ENCODE results near the gene TNFAIP2. TPM values are rescaled to one million over a fixed set of nuclear protein-coding genes. Genes with fewer than 3 reads are reported as not detected.

The TNFAIP2 gene
- total RNA-seq, 1 experiment from 2014 or later = 9.4 TPM

DNA sequence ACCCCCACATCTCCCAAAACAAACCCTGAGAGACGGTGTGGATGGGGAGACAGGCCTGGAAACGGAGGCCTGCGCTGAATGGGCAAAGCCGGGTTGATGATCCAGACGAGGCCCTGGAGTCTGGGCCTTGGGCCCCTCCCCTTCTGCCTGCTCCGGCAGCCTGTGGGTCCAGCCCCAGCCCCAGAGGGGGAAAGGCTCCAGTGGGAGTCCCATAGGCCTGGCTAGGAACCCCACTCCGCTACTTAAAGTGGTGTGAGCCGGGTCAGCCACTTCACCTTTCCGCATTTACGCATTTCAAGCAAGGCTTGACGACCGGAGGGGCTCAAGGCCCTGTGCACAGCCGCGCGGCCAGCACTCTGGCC is 695 bp upstream of the TNFAIP2 start:
- no peak for DNase-seq (ENCODE audit: low read depth)

DNA sequence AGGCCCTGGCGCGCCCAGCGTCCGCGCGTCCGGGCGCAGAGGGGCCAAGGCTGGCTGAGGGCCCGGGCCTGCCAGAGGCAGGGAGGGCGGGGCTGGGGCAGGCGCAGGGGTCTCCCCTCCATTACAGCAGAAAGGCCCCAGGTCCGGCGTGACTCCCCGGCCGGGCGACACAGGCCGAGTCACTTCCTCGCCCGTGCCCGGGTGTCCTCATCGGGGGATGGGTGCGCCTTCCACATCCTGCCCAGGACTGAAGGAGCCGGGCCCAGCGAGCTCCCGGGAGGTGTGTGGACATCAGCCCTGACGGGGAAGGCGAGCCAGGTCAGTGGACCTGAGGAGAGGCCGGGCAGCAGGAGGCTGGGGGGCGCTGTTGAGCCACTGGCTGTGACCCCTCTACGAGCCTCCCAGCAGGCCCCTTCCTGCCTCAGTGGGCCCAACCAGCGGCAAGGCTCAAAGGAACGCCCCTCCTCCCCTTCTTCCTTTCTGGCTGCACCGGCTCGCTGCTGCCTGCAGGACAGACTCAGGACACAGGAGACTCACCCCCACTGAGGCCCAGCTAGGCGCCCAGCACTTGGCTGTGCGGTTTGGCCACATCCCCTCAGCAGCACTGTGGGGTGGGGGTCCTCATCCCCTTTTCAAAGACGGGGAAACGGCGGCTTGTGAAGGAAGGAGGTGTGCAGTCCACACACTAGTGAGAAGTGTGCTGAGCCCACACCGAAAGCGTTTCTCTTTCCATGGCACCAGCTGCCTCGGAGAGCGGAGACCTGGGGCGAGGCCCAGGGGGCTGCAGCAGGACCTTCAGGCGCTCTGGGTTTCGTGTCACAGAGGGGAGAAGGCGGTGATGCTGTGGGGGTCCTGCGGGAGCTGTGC is 606 bp downstream of the TNFAIP2 start:
- DNase-seq (ENCODE audit: low read depth) = no peak

DNA sequence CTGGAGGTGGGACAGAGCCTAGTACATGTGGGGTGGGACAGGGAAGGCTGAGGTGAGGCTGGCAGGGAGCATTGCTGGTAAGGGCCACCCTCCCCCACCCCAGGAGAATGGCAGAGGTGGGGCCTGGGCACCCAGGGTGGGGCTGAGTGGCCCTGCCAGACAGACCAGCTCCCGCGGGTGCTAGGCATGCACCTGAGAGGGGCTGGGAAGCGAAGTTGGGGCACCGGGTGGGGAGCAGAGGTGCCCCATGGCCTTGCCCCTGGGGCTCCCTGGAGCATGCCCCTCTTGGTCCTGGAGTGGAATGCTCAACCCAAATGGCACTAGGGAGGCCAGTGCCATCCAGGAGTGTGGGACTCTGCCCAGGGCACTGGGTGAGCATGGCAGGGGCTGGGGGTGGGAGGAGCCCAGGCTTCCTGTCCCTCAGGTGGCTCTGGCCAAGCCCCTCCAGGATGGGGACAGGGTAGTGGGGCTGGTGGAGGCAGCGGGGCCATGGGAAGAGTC is 1.3 kb downstream of the TNFAIP2 start:
- no peak for DNase-seq (ENCODE audit: low read depth)

DNA sequence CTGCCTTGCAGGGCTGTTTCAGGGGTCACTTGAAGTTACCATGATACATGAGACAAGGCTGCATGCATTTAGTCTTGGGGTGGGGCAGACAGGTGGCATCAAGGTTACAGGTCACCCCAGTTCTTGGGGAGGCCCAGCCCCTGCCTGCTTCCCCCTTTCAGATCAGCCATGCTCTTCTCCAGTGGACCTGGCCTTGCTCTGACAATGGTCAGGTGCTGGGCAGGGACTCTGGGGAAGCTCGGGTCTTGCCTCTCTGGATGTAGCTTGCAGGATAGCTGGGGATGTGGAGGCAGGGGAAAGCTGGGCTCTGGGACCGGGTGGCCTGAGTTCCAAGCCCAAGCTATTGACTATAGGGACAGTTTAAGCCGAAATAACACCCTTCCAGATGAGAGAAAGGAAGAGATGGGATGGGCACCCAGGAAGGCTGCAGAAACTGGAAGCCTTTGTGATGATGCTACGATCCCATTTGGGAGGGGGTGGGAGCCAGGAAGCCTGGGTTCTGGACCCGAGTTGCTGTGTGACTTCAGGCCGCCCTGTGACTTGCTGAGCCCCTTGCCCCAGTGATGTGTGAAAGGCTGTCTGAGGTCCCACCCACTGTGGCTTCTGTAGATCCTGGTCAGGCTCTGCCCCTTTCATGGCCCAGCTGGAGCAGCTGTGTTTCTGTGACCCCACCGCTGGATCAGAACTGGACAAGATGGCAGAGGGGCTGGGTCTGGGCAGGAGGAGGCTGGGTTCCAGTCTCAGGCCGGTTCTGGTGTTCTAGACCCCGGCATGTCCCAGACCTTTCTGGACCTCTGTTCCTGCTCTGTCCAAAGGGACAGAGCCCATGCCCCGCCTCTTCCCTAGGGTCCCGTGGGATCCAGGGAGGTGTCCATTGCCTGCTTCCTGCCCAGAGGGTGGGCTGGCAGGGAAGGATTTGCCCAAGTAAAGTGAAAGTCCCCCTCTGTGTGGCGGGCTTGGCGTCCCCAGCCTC is 2.1 kb downstream of the TNFAIP2 start:
- no peak for DNase-seq (ENCODE audit: low read depth)

DNA sequence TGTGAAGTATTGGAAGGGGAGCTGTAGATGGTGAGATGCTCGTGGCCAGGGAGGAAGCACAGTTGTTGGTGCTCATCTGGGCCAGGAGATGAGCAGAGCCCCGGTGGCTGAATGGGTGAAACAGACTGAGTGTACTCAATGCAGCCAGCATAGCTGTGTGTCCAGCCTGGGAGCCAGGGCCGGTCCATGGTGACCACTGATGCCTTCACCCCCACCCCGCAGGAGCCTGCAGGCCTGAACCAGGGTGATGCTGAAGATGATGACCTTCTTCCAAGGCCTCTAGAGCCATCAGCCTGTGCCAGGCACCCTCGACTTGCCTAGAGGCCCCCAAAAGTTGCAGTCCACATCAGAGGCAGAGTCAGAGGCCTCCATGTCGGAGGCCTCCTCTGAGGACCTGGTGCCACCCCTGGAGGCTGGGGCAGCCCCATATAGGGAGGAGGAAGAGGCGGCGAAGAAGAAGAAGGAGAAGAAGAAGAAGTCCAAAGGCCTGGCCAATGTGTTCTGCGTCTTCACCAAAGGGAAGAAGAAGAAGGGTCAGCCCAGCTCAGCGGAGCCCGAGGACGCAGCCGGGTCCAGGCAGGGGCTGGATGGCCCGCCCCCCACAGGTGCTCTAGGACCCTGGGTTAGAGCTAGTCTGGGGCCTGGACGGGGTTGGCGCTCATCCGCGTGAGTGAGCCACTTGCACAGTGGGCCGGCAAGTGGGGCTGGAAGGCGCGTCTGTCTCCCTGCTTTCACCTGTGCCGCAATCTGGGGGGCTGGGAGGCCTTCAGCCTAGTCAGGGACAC is 3.0 kb downstream of the TNFAIP2 start:
- DNase-seq (ENCODE audit: low read depth) = no peak

DNA sequence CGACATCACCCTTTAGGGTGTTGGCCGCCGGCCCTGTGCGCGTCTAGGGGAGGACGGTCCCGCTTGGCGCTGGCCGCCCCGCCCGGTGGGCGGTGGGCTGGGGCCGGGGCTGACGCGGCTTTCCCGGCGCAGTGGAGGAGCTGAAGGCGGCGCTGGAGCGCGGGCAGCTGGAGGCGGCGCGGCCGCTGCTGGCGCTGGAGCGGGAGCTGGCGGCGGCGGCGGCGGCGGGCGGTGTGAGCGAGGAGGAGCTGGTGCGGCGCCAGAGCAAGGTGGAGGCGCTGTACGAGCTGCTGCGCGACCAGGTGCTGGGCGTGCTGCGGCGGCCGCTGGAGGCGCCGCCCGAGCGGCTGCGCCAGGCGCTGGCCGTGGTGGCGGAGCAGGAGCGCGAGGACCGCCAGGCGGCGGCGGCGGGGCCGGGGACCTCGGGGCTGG is 3.6 kb downstream of the TNFAIP2 start:
- no peak for DNase-seq (ENCODE audit: low read depth)

DNA sequence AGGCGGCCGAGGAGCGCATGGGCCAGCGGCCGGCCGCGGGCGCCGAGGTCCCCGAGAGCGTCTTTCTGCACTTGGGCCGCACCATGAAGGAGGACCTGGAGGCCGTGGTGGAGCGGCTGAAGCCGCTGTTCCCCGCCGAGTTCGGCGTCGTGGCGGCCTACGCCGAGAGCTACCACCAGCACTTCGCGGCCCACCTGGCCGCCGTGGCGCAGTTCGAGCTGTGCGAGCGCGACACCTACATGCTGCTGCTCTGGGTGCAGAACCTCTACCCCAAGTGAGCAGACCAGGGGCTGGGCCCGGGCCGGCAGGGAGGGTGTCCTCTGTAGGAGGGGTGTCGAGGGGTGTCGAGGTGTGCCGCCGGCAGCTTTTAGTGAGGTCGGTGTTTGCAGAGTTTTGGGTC is 4.1 kb downstream of the TNFAIP2 start:
- no peak for DNase-seq (ENCODE audit: low read depth)

DNA sequence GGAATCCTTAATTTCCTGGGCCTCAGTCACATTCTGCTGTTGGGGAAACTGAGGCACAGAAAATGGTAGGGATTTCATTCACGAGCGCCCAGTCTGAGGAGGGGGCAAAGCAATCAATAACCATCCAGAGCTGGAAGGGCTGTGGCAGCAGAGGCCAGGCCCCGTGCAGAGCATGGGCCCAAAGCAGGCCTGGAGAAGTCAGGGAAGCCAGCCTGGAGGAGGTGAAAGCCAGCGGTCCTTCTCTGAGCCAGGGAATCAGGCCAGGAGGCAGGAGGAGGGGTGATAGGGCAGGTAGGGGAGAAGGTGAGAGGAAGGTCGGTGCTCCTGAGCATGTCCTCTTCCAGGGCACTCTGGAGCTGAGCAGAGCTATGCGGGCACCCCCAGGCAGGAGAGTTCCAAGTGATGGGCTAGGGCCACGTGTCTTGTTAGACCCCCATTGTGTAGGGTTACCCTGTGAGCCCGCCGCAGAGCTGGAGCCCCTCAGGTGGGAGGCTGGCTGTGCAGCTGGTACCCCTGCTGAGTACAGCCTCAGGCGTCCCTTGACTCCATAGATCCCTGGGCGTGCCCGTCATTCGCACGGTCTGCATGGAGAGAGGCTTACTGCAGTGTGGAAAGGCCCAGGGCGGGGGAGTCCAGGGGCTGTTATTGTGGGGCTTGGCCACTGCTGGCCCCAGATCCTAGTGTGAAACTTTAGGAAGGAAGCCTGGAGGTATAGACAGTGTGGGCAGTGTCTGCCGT is 4.8 kb downstream of the TNFAIP2 start:
- no peak for DNase-seq (ENCODE audit: low read depth)

DNA sequence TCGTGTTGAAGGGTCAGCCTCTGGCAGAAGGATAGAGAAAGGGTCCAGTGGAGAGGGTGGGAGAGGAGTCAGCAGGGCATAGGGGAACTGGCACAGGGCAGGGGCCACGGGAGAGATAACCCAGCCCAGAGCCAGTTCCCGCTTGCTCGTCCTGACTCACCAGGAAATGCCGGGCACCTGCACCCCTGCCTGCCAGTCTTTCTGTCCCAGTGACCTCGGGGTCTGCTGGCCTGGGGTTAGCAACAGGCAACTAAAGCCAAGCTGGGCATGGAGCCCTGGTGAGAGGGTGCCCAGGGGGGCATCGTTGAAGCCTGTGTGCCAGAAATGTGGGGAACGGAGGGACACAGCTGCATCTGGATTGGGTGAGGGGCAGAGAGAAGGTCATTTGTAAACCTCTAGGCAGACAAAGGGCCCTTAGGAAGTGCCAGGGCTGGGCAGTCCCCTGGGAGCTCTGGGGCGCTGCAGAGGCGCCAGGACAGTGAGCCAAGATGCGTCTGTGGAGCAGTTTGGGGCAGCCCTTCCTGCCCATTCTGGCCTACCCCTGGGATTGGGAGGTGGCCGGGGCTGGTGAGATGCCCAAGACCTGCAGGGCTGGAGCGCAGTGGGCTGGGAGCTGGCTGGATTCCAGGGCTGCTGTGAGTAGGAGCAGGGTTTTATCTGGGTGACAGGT is 5.5 kb downstream of the TNFAIP2 start:
- DNase-seq (ENCODE audit: low read depth) = peak; percentile 57

DNA sequence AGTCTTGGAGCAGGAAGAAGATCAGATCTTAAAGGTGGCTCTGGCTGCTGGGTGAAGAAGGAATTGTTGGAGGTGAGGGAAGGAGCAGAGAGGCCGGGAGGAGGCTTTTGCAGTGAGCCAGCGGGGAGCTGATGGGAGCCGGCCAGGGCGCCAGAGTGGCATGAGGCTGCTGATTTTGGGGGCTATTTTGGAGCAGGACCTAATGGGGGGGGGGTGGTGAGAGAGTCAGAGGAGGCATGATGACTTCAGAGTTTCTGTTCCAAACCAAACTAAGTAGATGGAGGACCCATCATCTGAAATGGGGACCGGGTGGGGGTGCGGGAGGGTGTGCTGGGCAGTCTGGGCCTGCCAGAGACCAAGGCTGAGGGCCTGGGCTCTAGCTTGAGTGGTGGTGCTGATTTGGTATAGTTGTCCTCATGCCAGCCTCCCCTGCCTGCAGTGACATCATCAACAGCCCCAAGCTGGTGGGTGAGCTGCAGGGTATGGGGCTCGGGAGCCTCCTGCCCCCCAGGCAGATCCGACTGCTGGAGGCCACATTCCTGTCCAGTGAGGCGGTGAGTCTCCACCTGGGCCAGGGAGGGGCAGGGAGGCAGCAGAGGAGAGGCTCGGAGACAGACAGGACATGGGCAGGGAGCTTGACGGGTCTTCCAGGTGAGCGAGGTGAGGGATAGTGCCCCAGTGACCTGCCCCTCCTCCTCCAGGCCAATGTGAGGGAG is 6.2 kb downstream of the TNFAIP2 start:
- no peak for DNase-seq (ENCODE audit: low read depth)

DNA sequence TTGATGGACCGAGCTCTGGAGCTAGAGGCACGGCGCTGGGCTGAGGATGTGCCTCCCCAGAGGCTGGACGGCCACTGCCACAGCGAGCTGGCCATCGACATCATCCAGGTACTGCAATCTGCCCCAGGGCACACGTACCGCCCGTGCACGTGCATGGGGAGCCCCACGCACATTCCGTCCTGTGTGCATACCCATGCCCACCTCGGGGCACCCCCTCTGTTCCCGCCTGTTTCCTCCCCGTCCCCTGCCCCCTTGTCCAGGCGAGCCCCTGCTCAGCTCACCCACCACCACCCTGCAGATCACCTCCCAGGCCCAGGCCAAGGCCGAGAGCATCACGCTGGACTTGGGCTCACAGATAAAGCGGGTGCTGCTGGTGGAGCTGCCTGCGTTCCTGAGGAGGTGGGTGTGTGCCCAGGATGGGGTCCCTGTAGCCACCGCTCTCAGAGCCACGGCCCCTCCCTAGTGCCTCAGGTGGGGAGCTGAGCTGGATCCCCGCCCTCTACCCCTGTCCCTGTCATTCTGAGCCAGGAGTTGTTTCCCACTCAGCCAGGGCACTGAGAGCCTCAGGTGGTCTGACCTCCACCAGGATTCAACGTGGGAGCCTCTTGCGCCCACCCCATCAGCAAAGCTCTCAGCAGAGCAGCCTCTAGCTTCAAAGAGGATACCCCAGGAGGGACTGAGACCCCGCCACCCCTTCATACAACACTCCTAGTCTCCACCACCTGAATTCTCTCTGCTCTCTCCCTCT is 6.9 kb downstream of the TNFAIP2 start:
- DNase-seq (ENCODE audit: low read depth) = no peak

DNA sequence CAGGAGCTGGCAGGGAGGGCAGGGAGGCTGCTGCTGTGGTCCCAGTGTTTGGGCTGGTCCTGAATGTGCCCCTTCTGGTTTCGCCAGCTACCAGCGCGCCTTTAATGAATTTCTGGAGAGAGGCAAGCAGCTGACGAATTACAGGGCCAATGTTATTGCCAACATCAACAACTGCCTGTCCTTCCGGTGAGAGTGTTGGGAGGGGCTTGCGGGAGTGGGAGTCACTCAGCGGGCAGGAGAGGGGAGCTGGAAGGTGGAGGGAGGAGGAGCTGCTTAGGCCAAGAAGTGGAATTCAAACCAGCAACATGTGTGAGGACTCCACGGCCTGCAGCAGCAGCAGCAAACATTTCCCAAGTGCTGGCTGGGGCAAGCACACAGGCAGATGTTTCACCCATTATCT is 7.7 kb downstream of the TNFAIP2 start:
- DNase-seq (ENCODE audit: low read depth) = peak; percentile 87

DNA sequence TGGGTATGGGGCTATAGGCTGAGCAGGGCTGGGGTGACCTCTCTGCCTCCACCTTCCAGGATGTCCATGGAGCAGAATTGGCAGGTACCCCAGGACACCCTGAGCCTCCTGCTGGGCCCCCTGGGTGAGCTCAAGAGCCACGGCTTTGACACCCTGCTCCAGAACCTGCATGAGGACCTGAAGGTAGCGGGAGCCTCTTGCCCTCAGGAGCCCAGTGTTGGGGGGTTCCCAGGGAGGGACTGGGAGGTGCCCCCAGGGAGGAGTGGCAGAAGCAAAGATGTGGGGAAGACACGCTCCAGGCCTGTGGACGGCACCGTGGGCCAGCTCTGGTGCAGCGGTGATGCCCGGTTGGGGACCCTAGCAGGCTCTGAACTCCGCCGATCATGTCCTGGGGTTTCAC is 8.3 kb downstream of the TNFAIP2 start:
- DNase-seq (ENCODE audit: low read depth) = no peak

DNA sequence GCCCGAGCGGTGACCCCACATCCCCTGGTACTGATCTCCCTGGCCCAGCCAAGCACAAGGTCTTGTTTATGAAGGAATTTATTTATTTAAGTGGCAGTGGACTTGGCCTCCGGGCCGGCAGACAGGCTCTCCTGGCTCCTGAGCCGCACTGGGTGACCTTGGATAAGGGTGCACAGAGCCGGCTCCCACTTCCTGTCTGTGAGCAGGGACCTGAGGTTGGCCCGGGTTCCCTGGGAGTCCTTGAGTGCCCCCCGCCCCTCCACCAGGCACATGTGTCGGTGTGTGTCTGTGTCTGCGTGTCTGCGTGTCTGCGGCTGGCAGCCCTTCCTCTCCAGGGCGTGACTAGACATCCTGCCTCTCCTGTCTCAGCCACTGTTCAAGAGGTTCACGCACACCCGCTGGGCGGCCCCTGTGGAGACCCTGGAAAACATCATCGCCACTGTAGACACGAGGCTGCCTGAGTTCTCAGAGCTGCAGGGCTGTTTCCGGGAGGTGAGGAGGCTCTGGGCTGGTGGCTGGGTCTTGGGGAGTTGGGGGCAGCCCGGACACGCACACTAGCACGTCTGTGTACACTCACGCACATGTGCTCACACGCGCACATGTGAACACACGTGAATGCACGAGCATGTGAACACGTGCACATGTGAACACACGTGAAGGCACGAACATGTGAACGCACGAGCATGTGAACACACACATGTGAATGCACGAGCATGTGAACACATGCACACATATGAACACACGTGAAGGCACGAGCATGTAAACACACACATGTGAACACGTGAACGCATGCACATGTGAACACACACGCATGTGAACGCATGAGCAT is 9.3 kb downstream of the TNFAIP2 start:
- no peak for DNase-seq (ENCODE audit: low read depth)

DNA sequence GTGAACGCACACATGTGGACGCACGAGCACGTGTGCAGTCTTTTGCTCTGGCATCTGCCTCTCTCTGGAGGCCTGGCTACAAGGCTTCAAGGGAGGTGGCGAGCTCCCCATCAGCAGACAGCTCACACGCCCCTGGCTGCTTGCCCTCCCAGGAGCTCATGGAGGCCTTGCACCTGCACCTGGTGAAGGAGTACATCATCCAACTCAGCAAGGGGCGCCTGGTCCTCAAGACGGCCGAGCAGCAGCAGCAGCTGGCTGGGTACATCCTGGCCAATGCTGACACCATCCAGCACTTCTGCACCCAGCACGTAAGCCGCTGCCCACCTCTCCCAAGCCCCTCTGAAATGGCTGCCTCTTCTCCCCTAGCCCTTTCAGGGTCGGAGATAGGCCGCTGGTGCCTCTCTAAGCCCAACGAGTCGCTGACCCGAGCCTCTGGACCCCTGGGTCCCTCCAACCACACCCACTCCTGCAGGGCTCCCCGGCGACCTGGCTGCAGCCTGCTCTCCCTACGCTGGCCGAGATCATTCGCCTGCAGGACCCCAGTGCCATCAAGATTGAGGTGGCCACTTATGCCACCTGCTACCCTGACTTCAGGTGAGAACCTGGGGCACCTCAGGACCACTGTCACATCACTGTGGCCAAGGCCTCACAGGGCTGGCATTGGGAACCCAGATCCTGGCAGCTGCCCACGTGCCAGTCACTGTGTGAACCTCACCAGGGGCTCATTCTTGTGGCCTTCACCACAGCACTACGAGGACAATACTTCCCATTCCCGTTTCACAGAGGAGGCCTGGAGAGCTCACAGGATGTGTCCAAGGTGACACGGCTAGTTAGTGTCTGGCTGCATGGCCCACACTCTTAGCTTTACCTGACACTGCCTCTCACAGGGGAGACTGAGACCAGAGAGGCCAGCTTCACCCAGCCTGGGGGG is 10.2 kb downstream of the TNFAIP2 start:
- no peak for DNase-seq (ENCODE audit: low read depth)

DNA sequence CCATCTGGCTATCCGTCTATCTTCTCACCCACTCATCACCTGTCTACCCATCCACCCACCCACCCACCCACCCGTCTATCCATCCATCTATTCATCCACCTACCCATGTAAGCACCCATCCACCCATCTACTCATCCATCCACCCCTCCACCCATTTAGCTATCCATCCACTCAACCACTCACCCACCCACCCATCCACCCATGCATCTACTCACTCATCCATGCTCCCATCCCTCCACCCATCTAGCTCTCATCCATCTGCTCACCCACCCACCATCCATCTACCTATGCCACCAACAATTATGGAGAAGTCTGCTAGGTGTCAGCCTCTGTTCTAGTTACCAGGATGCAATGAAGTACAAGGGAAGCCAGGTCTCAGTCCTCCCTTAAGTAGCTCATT is 11.1 kb downstream of the TNFAIP2 start:
- no peak for DNase-seq (ENCODE audit: low read depth)

DNA sequence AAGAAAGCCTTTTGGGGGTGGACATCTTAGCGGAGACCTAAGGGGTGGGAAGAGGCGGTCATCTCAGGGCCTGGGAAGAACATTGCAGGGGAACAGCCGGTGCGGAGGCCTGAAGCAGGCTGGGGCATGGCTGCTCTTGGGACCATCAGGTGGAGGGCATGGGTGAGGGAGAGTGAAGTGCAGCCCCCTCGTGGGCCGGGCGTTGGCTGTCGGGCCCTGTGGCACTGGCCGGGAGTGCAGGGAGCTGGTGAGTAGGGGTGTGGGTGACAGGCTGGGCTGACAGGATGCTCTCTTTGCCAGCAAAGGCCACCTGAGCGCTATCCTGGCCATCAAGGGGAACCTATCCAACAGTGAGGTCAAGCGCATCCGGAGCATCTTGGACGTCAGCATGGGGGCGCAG is 11.7 kb downstream of the TNFAIP2 start:
- no peak for DNase-seq (ENCODE audit: low read depth)
